Heart right ventricle (tissue), 16 donors: ENCODE measurements around the gene PCSK6. TPM values are rescaled to one million over a fixed set of nuclear protein-coding genes. Genes with fewer than 3 reads are reported as not detected.

Source experiments
- ATAC-seq, 8 donors: fragments of 200-7000 bp; cut with Tn5 transposase; one replicate each; pipeline ENCODE4 v1.9.1; 2020; ENCODE audit warnings: mild to moderate bottlenecking in 8 of 8, moderate library complexity in 8 of 8, moderate number of reproducible peaks in 1 of 8
- DNase-seq, 2 donors: peaks; one replicate each; pipeline ENCODE4 v3.0.0-alpha.2; 2020
- H3K27ac ChIP-seq, 10 donors: fragments of 200-600 bp; sonication (generic) in 2 of 10; one replicate each; pipeline versions ENCODE4 v1.5.0 to v1.8.0; 2020 to 2022; ENCODE audit warnings: mild to moderate bottlenecking in 3 of 10
- H3K27me3 ChIP-seq, 7 donors: fragments of 200-600 bp; one replicate each; pipeline ENCODE4 v1.8.0; 2021 to 2022; ENCODE audit warnings: mild to moderate bottlenecking in 2 of 7
- H3K36me3 ChIP-seq, 9 donors: fragments of 200-600 bp; sonication (generic) in 1 of 9; one replicate each; pipeline versions ENCODE4 v1.5.0 to v1.8.0; 2020 to 2022; ENCODE audit warnings: mild to moderate bottlenecking in 2 of 9
- H3K4me1 ChIP-seq, 9 donors: fragments of 200-600 bp; sonication (generic) in 1 of 9; one replicate each; pipeline versions ENCODE4 v1.5.0 to v1.8.0; 2020 to 2022; ENCODE audit warnings: mild to moderate bottlenecking in 4 of 9
- H3K4me3 ChIP-seq, 10 donors: fragments of 200-600 bp; sonication (generic) in 2 of 10; one replicate each; pipeline versions ENCODE4 v1.5.0 to v1.8.0; 2020 to 2022; ENCODE audit warnings: mild to moderate bottlenecking in 7 of 10, moderate library complexity in 2 of 10
- H3K9me3 ChIP-seq, 11 donors: fragments of 200-600 bp in 10 of 11; sonication (generic) in 2 of 11; one replicate each; pipeline versions ENCODE4 v1.5.0 to v1.8.0; 2013 to 2022; ENCODE audit warnings: mild to moderate bottlenecking in 2 of 11, control low read depth in 1 of 11, moderate library complexity in 1 of 11
- WGBS, 2 donors: extraction: QIAGEN DNeasy Blood & Tissue Kit; methylation state at CpG; one replicate each; pipeline ENCODE4 v1.1.7; 2013; ENCODE audit warnings: inconsistent platforms in 1 of 2; 5-methylcytosine and 5-hydroxymethylcytosine counted together
- intact Hi-C, 10 donors: fragments of 100-400 bp; cut with DNase I; formaldehyde crosslinking; loops; one replicate each; pipeline versions ENCODE4 v1.11.1 to v1.14.2; 2022
- polyA plus RNA-seq, 2 donors: library from polyadenylated mRNA; stranded (reverse); fragments of 200-250 nt; gene quantifications; one replicate each; pipeline ENCODE4 v1.2.3, GENCODE V29; 2013
- total RNA-seq, 10 donors: library from RNA; stranded (reverse); fragmentation: NEBNext Ultra II Directional in 3 of 10; extraction: Animal tissue kit (Norgen Biotek cat#: 25700) in 3 of 10; gene quantifications; one replicate each; pipeline versions ENCODE4 v1.2.1 to v1.2.4, GENCODE V29; 2021 to 2023
- TF ChIP-seq, protein P1 (sequence below), 9 donors: fragments of 200-600 bp; sonication (generic) in 2 of 9; IDR thresholded peaks; one replicate each; pipeline versions ENCODE4 v1.5.0 to v1.8.0; 2021 to 2022; ENCODE audit warnings: antibody characterized with exemption in 9 of 9, mild to moderate bottlenecking in 5 of 9, moderate library complexity in 1 of 9
- donor health status: Arrhythmogenic right ventricular cardiomyopathy.
- donor health status: ischemic (EF 13 %, LVEDD 7.1; RV severe dilation, severe dysfunction).
- donor health status: healthy with polysubstance abuse.
- donor health status: DM: no; HTN: yes; CAD: no.
- donor health status: DM: no; HTN: no; CAD: no.
- donor health status: ischemic (EF 25% LVEDD 6.9; RV normal size, moderate dysfunction).
- donor health status: ischemic (EF 25% LVEDD 5.7; RV mildly dilated, moderate dysfunction).
- donor health status: healthy.
- donor health status: DM: yes; HTN: yes; CAD: no.
- donor health status: Ischemic cardiomyopathy.
- donor health status: ischemic (EF 35%, LVEDD 5.7; RV mildly dilated, moderate dysfunction).
- donor health status: nonischemic (EF 11% LVEDD 7.7; RV severe dilation, severe dysfunction).
- donor health status: DM: yes; HTN: yes; CAD: no.
- donor health status: PGD.
- donor health status: ischemic (EF 29% LVEDD 5.4; RV normal size, mild dysfunction).
- donor health status: nonischemic (EF 23%, LVEDD 6.1; RV moderate dilation, normal function).

The PCSK6 gene
- total and polyA plus RNA-seq, 12 donors = 4.6 to 34.0 (median 21.7) TPM

GRCh38 chr15:101472033-101472432 lies 17.5 kb downstream of the PCSK6 start:
- peaks cover 3 to 25% (median 15%) of the 10 kb centered on the region in 9 donors for H3K4me1 ChIP-seq
- H3K4me3 ChIP-seq = no peak overlapping the region
- H3K36me3 ChIP-seq = no peaks in the 10 kb centered on the region
- H3K9me3 ChIP-seq = no peaks in the 10 kb centered on the region
- no peak overlapping the region for H3K27ac ChIP-seq
- ATAC-seq = no peak
- WGBS, 2 donors = 81 to 83% methylated on average over 13 of the region's 13 CpGs
- no peaks in the 10 kb centered on the region for H3K27me3 ChIP-seq
- TF ChIP-seq, protein P1, sequence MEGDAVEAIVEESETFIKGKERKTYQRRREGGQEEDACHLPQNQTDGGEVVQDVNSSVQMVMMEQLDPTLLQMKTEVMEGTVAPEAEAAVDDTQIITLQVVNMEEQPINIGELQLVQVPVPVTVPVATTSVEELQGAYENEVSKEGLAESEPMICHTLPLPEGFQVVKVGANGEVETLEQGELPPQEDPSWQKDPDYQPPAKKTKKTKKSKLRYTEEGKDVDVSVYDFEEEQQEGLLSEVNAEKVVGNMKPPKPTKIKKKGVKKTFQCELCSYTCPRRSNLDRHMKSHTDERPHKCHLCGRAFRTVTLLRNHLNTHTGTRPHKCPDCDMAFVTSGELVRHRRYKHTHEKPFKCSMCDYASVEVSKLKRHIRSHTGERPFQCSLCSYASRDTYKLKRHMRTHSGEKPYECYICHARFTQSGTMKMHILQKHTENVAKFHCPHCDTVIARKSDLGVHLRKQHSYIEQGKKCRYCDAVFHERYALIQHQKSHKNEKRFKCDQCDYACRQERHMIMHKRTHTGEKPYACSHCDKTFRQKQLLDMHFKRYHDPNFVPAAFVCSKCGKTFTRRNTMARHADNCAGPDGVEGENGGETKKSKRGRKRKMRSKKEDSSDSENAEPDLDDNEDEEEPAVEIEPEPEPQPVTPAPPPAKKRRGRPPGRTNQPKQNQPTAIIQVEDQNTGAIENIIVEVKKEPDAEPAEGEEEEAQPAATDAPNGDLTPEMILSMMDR (IDR thresholded peaks at IDR 0.05) = no peak
- intact Hi-C loops = no loop called here
- no peak for DNase-seq

- Histone ChIP-seq H3K4me3 (peak overlapping the region in 1 of 10 donors; percentile 7), H3K9me3 (peaks cover 0 to 6% (median 0%) of the 10 kb centered on the region in 11 donors), H3K36me3 (no peaks in the 10 kb centered on the region), H3K27ac (peak overlapping the region in 6 of 10 donors; percentile 3 to 85 (median 76)), H3K4me1 (peaks cover 3 to 25% (median 15%) of the 10 kb centered on the region in 9 donors), H3K27me3 (peaks cover 0 to 3% (median 0%) of the 10 kb centered on the region in 7 donors)
- TF ChIP-seq, protein P1 (IDR thresholded peaks at IDR 0.05) = no peak
- intact Hi-C loops = no loop called here
- no peak for ATAC-seq
- DNase-seq = no peak
- 65 to 75% methylated on average over 15 of the region's 15 CpGs for WGBS, 2 donors
Observed at GRCh38 chr15:101470548-101471239, 18.8 kb downstream of the PCSK6 start.

GRCh38 chr15:101469520-101470288 lies 19.8 kb downstream of the PCSK6 start:
- Histone ChIP-seq H3K4me1 (peaks cover 3 to 25% (median 15%) of the 10 kb centered on the region in 9 donors), H3K36me3 (no peaks in the 10 kb centered on the region), H3K9me3 (peaks cover 0 to 6% (median 0%) of the 10 kb centered on the region in 11 donors), H3K27ac (peak overlapping the region; percentile 44 to 85 (median 73)), H3K27me3 (peaks cover 0 to 3% (median 0%) of the 10 kb centered on the region in 7 donors), H3K4me3 (peak overlapping the region in 2 of 10 donors; percentile 3 to 5)
- WGBS, 2 donors = 41 to 44% methylated on average over 21 of the region's 21 CpGs
- intact Hi-C loops = no loop called here
- TF ChIP-seq, protein P1 (IDR thresholded peaks at IDR 0.05) = no peak
- no peak for DNase-seq
- peak in 6 of 8 donors; percentile 69 to 92 (median 84) for ATAC-seq

GRCh38 chr15:101466188-101466587 lies 23.3 kb downstream of the PCSK6 start:
- Histone ChIP-seq H3K27ac (no peak overlapping the region), H3K9me3 (peaks cover 0 to 6% (median 0%) of the 10 kb centered on the region in 11 donors), H3K4me1 (peaks cover 3 to 25% (median 15%) of the 10 kb centered on the region in 9 donors), H3K27me3 (peaks cover 0 to 3% (median 0%) of the 10 kb centered on the region in 7 donors), H3K4me3 (no peak overlapping the region), H3K36me3 (no peaks in the 10 kb centered on the region)
- intact Hi-C loops = no loop called here
- no peak for ATAC-seq
- TF ChIP-seq, protein P1 (IDR thresholded peaks at IDR 0.05) = no peak
- WGBS, 2 donors = 96 to 97% methylated on average over 9 of the region's 9 CpGs
- no peak for DNase-seq
